Measurements from ENCODE around the gene SLC23A2.

- no peak for TF ChIP-seq POU6F1 (CRISPR knock-in tag; IDR thresholded peaks at IDR 0.05; ENCODE audit: borderline replicate concordance, low read depth)
- TF ChIP-seq ZNF8 (CRISPR knock-in tag; IDR thresholded peaks at IDR 0.05): no peak
Observed at GRCh38 chr20:4830259-4830658, 171.1 kb downstream of the SLC23A2 start.

Data from SK-N-SH treated with all-trans-retinoic acid at 6 μM for 48 hours (cell line).